CD4-positive, alpha-beta T cell (primary cell): ENCODE measurements around the gene TMEM87B. TPM values are rescaled to one million over a fixed set of nuclear protein-coding genes. Genes with fewer than 3 reads are reported as not detected.

ENCODE experiments used
- ATAC-seq: fragments of 200-7000 bp; cut with Tn5 transposase; one replicate; pipeline ENCODE4 v1.10.0; 2022; ENCODE audit warnings: mild to moderate bottlenecking; ENCODE audit not compliant: poor library complexity
- CTCF ChIA-PET: fragments of 350-600 bp; sonication (Branson Sonifier 250); formaldehyde crosslinking; loops from one replicate; lab custom pipeline; 2021; ENCODE audit warnings: antibody characterized with exemption, inconsistent platforms; lab: Charles Lee
- POLR2A ChIA-PET: fragments of 350-600 bp; sonication (Branson Sonifier 250); formaldehyde crosslinking; loops from one replicate; lab custom pipeline; 2021; ENCODE audit warnings: antibody characterized with exemption, inconsistent platforms; lab: Charles Lee
- DNase-seq, 14 experiments: peaks; one replicate each; pipeline ENCODE4 v3.0.0-alpha.2; 2013 to 2020; ENCODE audit warnings: mixed read lengths in 2 of 14
- H3K27ac ChIP-seq, 2 donors: one replicate each; pipeline versions ENCODE4 v1.5.1 to v1.7.0; 2013; ENCODE audit warnings: low read length in 2 of 2, low read depth in 1 of 2, mild to moderate bottlenecking in 1 of 2
- H3K27me3 ChIP-seq, 2 experiments: 1 replicate in 1 of 2; 2 replicates in 1 of 2; pipeline versions ENCODE4 v1.6.1 to v1.7.0; 2013; ENCODE audit warnings: low read length in 2 of 2, control low read depth in 1 of 2, mild to moderate bottlenecking in 1 of 2, moderate library complexity in 1 of 2; ENCODE audit not compliant: insufficient read depth in 2 of 2, control insufficient read depth in 1 of 2
- H3K36me3 ChIP-seq: one replicate; pipeline ENCODE4 v1.6.1; 2013; ENCODE audit warnings: low read length, control low read depth; ENCODE audit not compliant: insufficient read depth
- H3K4me1 ChIP-seq: one replicate; pipeline ENCODE4 v1.6.1; 2013; ENCODE audit warnings: low read length, control low read depth; ENCODE audit not compliant: insufficient read depth
- H3K4me3 ChIP-seq: one replicate; pipeline ENCODE4 v1.5.1; 2013; ENCODE audit warnings: mild to moderate bottlenecking, low read length, moderate library complexity
- H3K9me3 ChIP-seq, 2 experiments: 1 replicate in 1 of 2; 2 replicates in 1 of 2; pipeline versions ENCODE4 v1.6.1 to v1.7.0; 2013; ENCODE audit warnings: low read length in 2 of 2, mild to moderate bottlenecking in 2 of 2, control low read depth in 1 of 2, moderate library complexity in 1 of 2; ENCODE audit not compliant: control insufficient read depth in 1 of 2, insufficient read depth in 1 of 2
- H3K27ac Mint-ChIP-seq: one replicate; pipeline ENCODE4 v1.8.0; 2020; ENCODE audit warnings: mixed read lengths
- H3K27me3 Mint-ChIP-seq: one replicate; pipeline ENCODE4 v1.8.0; 2021; ENCODE audit warnings: mixed read lengths
- H3K36me3 Mint-ChIP-seq: one replicate; pipeline ENCODE4 v1.8.0; 2021; ENCODE audit warnings: low read depth, mixed read lengths
- H3K4me1 Mint-ChIP-seq: one replicate; pipeline ENCODE4 v1.8.0; 2021; ENCODE audit warnings: low read depth, mixed read lengths
- H3K4me3 Mint-ChIP-seq: one replicate; pipeline ENCODE4 v1.8.0; 2020; ENCODE audit warnings: mild to moderate bottlenecking, mixed read lengths
- H3K9me3 Mint-ChIP-seq: one replicate; pipeline ENCODE4 v1.8.0; 2020; ENCODE audit warnings: mixed read lengths
- CTCF ChIP-seq: fragments of 200-600 bp; IDR thresholded peaks from one replicate; pipeline ENCODE4 v1.8.0; 2022; ENCODE audit warnings: antibody characterized with exemption, mild to moderate bottlenecking
- intact Hi-C, 2 experiments: fragments of 100-400 bp; cut with DNase I in 1 of 2; cut with micrococcal nuclease in 1 of 2; formaldehyde crosslinking; loops; one replicate each; pipeline versions ENCODE4 v1.15.1 to v1.9.0; 2023 to 2025; cut with DNase I, micrococcal nuclease
- total RNA-seq, 174 experiments: library from RNA in 2 of 174; stranded (reverse) in 2 of 174; gene quantifications; one replicate each; pipeline ENCODE4 v1.2.3 and lab custom pipeline; 2021 to 2026

The TMEM87B gene
- total RNA-seq, 2 experiments from 2014 or later, result 8.9 to 12.1 TPM

GRCh38 chr2:112010751-112011150 is 44.3 kb upstream of the TMEM87B start:
- ATAC-seq, result no peak

GRCh38 chr2:112012556-112012955 is 42.5 kb upstream of the TMEM87B start:
- Mint-ChIP-seq H3K27me3 (peaks cover 6% of the 10 kb centered on the region), H3K4me1 (no peaks in the 10 kb centered on the region), H3K27ac (no peak overlapping the region), H3K4me3 (no peak overlapping the region), H3K36me3 (no peaks in the 10 kb centered on the region), H3K9me3 (no peaks in the 10 kb centered on the region)
- H3K27ac ChIP-seq, result no peak overlapping the region
- H3K4me1 ChIP-seq, result no peaks in the 10 kb centered on the region
- no peak for DNase-seq
- no peaks in the 10 kb centered on the region for H3K36me3 ChIP-seq
- ChIA-PET CTCF (no interaction called here), POLR2A (no interaction called here)
- no peaks in the 10 kb centered on the region for H3K27me3 ChIP-seq
- no peak overlapping the region for H3K4me3 ChIP-seq
- no peak for ATAC-seq
- TF ChIP-seq CTCF, result no peak
- intact Hi-C loops, result no loop called here
- H3K9me3 ChIP-seq, result no peaks in the 10 kb centered on the region

More at GRCh38 chr2:112010751-112011150, 44.3 kb upstream of the TMEM87B start:
- no peaks in the 10 kb centered on the region for H3K4me1 Mint-ChIP-seq
- no peak for TF ChIP-seq CTCF
- Histone ChIP-seq H3K36me3 (no peaks in the 10 kb centered on the region), H3K9me3 (no peaks in the 10 kb centered on the region), H3K4me1 (no peaks in the 10 kb centered on the region), H3K27ac (no peak overlapping the region), H3K27me3 (no peaks in the 10 kb centered on the region), H3K4me3 (no peak overlapping the region)
- H3K4me3 Mint-ChIP-seq, result no peak overlapping the region
- intact Hi-C loops, result no loop called here
- H3K36me3 Mint-ChIP-seq, result no peaks in the 10 kb centered on the region
- POLR2A ChIA-PET, result no interaction called here
- DNase-seq, result peak in 2 of 14 experiments; percentile 18 to 49
- CTCF ChIA-PET, result no interaction called here
- no peaks in the 10 kb centered on the region for H3K27me3 Mint-ChIP-seq
- H3K9me3 Mint-ChIP-seq, result no peaks in the 10 kb centered on the region
- H3K27ac Mint-ChIP-seq, result no peak overlapping the region

- H3K36me3 ChIP-seq, result no peaks in the 10 kb centered on the region
- no peaks in the 10 kb centered on the region for H3K4me1 Mint-ChIP-seq
- no peak for TF ChIP-seq CTCF
- intact Hi-C loops, result no loop called here
- ATAC-seq, result no peak
- ChIA-PET POLR2A (no interaction called here), CTCF (no interaction called here)
- no peak overlapping the region for H3K4me3 Mint-ChIP-seq
- no peaks in the 10 kb centered on the region for H3K9me3 ChIP-seq
- H3K4me1 ChIP-seq, result no peaks in the 10 kb centered on the region
- H3K9me3 Mint-ChIP-seq, result no peaks in the 10 kb centered on the region
- no peak overlapping the region for H3K27ac Mint-ChIP-seq
- DNase-seq, result no peak
- H3K36me3 Mint-ChIP-seq, result no peaks in the 10 kb centered on the region
- no peak overlapping the region for H3K4me3 ChIP-seq
- peaks cover 12% of the 10 kb centered on the region for H3K27me3 Mint-ChIP-seq
- no peak overlapping the region for H3K27ac ChIP-seq
- no peaks in the 10 kb centered on the region for H3K27me3 ChIP-seq
Observed at GRCh38 chr2:112018846-112019245, 36.2 kb upstream of the TMEM87B start.
